ENCODE results near the gene MLN.

MLN gene, protein sequence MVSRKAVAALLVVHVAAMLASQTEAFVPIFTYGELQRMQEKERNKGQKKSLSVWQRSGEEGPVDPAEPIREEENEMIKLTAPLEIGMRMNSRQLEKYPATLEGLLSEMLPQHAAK

DNA sequence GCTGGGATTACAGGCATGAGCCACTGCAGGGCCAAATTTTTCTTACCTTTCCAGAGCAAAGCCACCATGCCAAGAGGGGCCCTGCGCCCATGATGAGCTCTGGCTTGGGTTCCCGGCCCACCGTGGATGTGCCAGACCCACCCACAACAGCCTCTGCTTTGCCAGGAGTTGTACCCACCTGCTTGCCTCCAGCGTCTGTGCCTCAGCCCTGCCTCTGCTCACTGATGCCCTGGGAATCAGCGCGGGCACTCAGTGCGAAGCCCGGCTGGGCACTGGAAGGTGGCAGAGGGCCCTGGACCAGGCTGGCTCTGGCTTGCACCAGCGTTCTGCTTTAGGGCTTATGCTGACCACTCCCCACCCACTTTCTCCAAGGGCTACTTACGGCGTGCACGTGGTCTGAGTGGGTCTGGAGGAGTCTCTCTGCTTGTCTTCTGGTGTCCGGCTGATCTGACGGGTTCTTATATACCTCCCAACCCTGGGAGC, at the start of gene MLN:
TSS of gene MLN (minus strand) at position 433 of the 483 bp plus-strand sequence. CDS start 2,840 bp downstream, outside the sequence.
- Histone ChIP-seq H3K27ac (ENCODE audit: low read depth, low read length) (no peak within 1 kb of the TSS), H3K27me3 (ENCODE audit: control insufficient read depth in 1 of 2, insufficient read depth in 2 of 2, low read length in 2 of 2) (peaks cover 0 to 9% of the 10 kb centered on the region in 2 donors), H3K9me3 (ENCODE audit: low read length) (no peaks in the 10 kb centered on the region), H3K4me3 (ENCODE audit: low read depth in 1 of 2, low read length in 2 of 2) (no peak within 1 kb of the TSS), H3K4me1 (ENCODE audit: insufficient read depth, low read length) (no peaks in the 10 kb centered on the region), H3K36me3 (ENCODE audit: insufficient read depth, low read length) (no peaks in the 10 kb centered on the region), H3K9ac (ENCODE audit: low read length) (no peak within 1 kb of the TSS)

DNA sequence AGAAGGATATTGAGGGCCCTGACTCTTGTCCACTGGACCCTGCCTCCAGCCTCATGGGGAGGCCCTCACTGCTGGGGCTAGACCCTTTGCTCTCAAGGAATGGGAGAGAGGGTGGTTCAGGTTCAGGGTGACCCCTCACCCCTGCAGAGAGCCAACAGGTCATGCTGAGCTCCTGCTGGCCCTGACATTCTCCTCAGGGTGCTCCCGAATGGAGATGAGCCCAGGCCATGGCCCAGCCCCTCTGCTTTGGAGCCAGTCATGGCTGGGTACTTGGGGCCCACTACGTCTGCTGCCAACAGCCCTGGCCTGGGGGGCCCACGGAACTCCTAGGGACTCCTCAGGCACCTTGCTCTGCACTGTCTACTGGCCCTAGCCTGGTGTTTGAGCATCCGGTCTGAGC, 49.2 kb upstream of the MLN start:
- Histone ChIP-seq H3K9me3 (ENCODE audit: low read length) (no peaks in the 10 kb centered on the region), H3K4me1 (ENCODE audit: insufficient read depth, low read length) (peaks cover 8% of the 10 kb centered on the region), H3K9ac (ENCODE audit: low read length) (no peak overlapping the region), H3K27me3 (ENCODE audit: control insufficient read depth in 1 of 2, insufficient read depth in 2 of 2, low read length in 2 of 2) (peaks cover 0 to 35% of the 10 kb centered on the region in 2 donors), H3K36me3 (ENCODE audit: insufficient read depth, low read length) (no peaks in the 10 kb centered on the region), H3K27ac (ENCODE audit: low read depth, low read length) (no peak overlapping the region), H3K4me3 (ENCODE audit: low read depth in 1 of 2, low read length in 2 of 2) (no peak overlapping the region)

DNA sequence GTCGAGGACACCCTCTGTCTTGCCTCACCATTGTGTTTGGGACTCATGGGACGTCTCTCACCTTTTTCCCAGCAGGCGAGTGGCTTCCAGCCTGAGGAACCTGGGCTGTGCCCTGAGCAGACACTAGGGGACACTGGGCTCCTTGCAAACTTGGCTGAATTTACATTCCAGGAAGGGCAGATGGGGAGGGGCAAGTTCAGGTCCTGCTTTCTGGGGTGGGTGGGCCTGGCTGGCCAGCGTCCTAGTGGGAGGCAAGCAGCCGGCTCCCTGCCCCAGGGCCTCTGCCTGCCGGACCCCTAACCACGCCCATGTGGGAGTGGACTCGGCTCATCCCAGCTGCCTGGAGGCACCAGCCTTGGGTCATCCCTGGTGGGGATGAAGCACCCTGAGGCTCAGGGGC, 48.2 kb upstream of the MLN start:
- Histone ChIP-seq H3K4me1 (ENCODE audit: insufficient read depth, low read length) (peaks cover 8% of the 10 kb centered on the region), H3K9ac (ENCODE audit: low read length) (no peak overlapping the region), H3K9me3 (ENCODE audit: low read length) (no peaks in the 10 kb centered on the region), H3K36me3 (ENCODE audit: insufficient read depth, low read length) (no peaks in the 10 kb centered on the region), H3K27me3 (ENCODE audit: control insufficient read depth in 1 of 2, insufficient read depth in 2 of 2, low read length in 2 of 2) (peaks cover 0 to 35% of the 10 kb centered on the region in 2 donors), H3K4me3 (ENCODE audit: low read depth in 1 of 2, low read length in 2 of 2) (no peak overlapping the region), H3K27ac (ENCODE audit: low read depth, low read length) (no peak overlapping the region)

DNA sequence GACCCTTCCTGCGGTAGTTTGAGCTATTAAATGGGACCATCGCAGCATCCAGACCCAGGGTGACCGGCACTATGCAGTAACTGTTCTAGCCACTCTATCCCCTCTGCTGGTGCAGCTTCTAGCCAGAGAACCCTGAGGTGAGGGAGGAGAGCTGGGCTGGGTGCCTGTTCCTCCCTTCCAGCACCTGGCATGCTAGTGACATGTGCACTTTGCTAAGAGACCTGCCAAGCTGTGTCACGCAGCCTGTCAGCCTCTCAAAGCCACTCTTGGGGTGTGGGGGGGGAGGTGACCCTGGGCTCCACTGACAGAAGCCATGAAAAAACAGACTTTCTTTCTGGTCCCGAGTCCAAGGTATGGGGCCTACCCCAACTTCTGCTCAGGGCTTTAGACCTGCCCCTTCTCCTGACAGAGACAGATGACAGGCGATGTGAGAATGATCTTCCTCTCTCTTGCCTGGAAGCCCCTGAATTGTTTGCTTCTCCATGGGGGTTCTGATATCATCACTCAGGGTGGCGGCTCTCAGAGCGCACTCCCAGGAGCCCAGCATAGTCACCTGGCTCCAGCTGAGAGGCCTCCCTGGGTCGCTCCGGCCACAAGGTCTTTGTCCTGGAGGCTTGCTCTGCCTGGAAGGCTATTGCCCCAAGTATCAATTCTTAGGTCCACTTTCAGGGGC, 47.2 kb upstream of the MLN start:
- peaks cover 8% of the 10 kb centered on the region for H3K4me1 ChIP-seq (ENCODE audit: insufficient read depth, low read length)
- no peak overlapping the region for H3K9ac ChIP-seq (ENCODE audit: low read length)
- H3K27me3 ChIP-seq (ENCODE audit: control insufficient read depth in 1 of 2, insufficient read depth in 2 of 2, low read length in 2 of 2), result peaks cover 0 to 35% of the 10 kb centered on the region in 2 donors
- no peak overlapping the region for H3K4me3 ChIP-seq (ENCODE audit: low read depth in 1 of 2, low read length in 2 of 2)
- H3K36me3 ChIP-seq (ENCODE audit: insufficient read depth, low read length), result no peaks in the 10 kb centered on the region
- H3K9me3 ChIP-seq (ENCODE audit: low read length), result no peaks in the 10 kb centered on the region
- no peak overlapping the region for H3K27ac ChIP-seq (ENCODE audit: low read depth, low read length)

DNA sequence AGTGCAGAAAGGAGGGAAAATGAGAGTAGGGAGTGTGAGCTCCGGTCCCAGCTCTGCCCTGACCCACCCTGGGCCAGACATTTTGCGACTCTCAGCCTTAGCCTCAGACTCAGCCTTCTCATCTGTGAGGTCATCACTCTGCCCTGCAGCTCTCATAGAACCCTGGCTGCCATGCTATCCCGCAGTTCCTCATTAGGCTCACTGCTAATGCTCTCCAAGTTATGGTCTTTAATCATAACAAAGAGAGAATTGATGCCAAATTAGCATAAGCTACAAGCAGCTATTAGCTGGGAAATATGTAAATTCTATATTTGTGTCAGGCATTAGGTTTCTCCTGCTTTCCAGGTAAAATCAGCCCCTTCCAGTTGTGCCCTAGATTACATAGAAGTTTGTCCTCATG, 46.5 kb upstream of the MLN start:
- peaks cover 8% of the 10 kb centered on the region for H3K4me1 ChIP-seq (ENCODE audit: insufficient read depth, low read length)
- H3K9me3 ChIP-seq (ENCODE audit: low read length), result no peaks in the 10 kb centered on the region
- peaks cover 0 to 33% of the 10 kb centered on the region in 2 donors for H3K27me3 ChIP-seq (ENCODE audit: control insufficient read depth in 1 of 2, insufficient read depth in 2 of 2, low read length in 2 of 2)
- no peak overlapping the region for H3K4me3 ChIP-seq (ENCODE audit: low read depth in 1 of 2, low read length in 2 of 2)
- H3K9ac ChIP-seq (ENCODE audit: low read length), result no peak overlapping the region
- no peak overlapping the region for H3K27ac ChIP-seq (ENCODE audit: low read depth, low read length)
- H3K36me3 ChIP-seq (ENCODE audit: insufficient read depth, low read length), result no peaks in the 10 kb centered on the region

DNA sequence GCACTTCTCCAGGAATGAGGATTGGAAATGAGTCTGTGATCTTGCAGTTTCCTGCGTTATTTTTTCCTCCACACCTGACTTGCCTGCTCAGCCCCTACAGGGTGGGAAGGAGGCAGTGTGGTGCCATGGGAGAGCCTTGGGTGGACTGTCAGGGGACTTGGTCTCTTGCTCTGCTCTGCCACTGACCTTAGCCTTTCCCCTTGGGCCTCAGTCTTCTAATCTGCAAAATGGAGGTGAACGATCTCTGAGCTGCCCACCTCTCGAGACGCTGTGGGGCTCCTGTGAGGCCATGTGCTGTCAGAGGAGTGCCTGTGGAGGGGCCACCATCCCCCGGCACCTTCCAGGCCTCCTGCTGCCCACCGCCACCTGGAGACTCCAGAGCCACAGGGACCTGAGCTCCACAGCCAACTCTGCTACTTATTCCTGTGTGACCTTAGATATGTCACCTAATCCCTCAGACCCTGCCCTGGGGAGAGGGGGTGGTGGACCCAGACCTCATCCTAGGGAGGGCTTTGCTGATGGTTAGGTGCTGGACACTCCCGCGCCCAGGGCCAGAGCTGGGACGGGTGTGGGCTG, 45.8 kb upstream of the MLN start:
- Histone ChIP-seq H3K36me3 (ENCODE audit: insufficient read depth, low read length) (no peaks in the 10 kb centered on the region), H3K27ac (ENCODE audit: low read depth, low read length) (no peak overlapping the region), H3K4me3 (ENCODE audit: low read depth in 1 of 2, low read length in 2 of 2) (no peak overlapping the region), H3K27me3 (ENCODE audit: control insufficient read depth in 1 of 2, insufficient read depth in 2 of 2, low read length in 2 of 2) (peaks cover 0 to 27% of the 10 kb centered on the region in 2 donors), H3K4me1 (ENCODE audit: insufficient read depth, low read length) (peaks cover 4% of the 10 kb centered on the region), H3K9ac (ENCODE audit: low read length) (no peak overlapping the region), H3K9me3 (ENCODE audit: low read length) (no peaks in the 10 kb centered on the region)

DNA sequence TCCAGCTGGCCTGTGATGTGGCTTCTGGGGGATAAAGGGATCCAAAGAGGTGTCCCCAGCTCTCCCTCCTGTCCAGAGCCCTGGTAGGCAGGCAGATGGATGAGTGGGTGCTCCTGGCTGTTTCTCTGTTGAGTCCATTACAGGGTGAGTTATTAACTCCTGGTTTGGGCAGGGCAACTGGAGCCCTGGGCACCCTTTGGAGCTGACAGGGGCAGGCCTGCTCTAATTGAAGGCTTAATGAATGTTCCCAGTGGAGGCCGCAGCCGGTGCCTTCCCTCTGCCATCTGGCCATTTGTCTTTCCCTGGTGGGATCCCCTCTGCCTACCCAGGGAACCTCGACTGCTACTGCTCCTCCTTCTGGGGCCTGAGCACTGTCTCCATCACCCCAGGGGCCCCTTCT, 44.7 kb upstream of the MLN start:
- Histone ChIP-seq H3K27me3 (ENCODE audit: control insufficient read depth in 1 of 2, insufficient read depth in 2 of 2, low read length in 2 of 2) (peaks cover 0 to 16% of the 10 kb centered on the region in 2 donors), H3K4me1 (ENCODE audit: insufficient read depth, low read length) (no peaks in the 10 kb centered on the region), H3K36me3 (ENCODE audit: insufficient read depth, low read length) (no peaks in the 10 kb centered on the region)

DNA sequence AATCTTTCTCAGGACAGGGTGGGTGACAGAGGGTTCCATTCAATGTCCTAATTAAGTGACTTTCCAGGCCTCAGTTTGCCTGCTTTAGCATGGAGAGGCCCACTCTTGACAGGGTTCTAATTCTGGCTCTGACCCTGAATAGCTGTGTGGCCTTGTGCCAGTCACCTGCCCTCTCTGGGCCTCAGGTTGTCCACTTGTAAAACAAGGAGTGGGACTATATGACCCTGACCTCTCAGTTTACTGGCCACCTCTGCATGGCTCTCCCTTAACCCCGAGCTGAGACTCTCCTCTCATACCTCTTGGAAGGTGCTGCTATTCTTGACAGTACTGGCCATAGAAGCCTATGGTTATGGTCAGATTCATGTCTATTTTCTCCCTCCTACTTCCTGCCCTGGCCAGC, 44.1 kb upstream of the MLN start:
- Histone ChIP-seq H3K4me3 (ENCODE audit: low read depth in 1 of 2, low read length in 2 of 2) (no peak overlapping the region), H3K36me3 (ENCODE audit: insufficient read depth, low read length) (no peaks in the 10 kb centered on the region), H3K9ac (ENCODE audit: low read length) (no peak overlapping the region), H3K4me1 (ENCODE audit: insufficient read depth, low read length) (no peaks in the 10 kb centered on the region), H3K9me3 (ENCODE audit: low read length) (no peaks in the 10 kb centered on the region), H3K27ac (ENCODE audit: low read depth, low read length) (no peak overlapping the region), H3K27me3 (ENCODE audit: control insufficient read depth in 1 of 2, insufficient read depth in 2 of 2, low read length in 2 of 2) (peaks cover 0 to 10% of the 10 kb centered on the region in 2 donors)

More for the DNA sequence above, 44.7 kb upstream of the MLN start:
- H3K27ac ChIP-seq (ENCODE audit: low read depth, low read length), result no peak overlapping the region
- H3K9ac ChIP-seq (ENCODE audit: low read length), result no peak overlapping the region
- no peak overlapping the region for H3K4me3 ChIP-seq (ENCODE audit: low read depth in 1 of 2, low read length in 2 of 2)
- H3K9me3 ChIP-seq (ENCODE audit: low read length), result no peaks in the 10 kb centered on the region

DNA sequence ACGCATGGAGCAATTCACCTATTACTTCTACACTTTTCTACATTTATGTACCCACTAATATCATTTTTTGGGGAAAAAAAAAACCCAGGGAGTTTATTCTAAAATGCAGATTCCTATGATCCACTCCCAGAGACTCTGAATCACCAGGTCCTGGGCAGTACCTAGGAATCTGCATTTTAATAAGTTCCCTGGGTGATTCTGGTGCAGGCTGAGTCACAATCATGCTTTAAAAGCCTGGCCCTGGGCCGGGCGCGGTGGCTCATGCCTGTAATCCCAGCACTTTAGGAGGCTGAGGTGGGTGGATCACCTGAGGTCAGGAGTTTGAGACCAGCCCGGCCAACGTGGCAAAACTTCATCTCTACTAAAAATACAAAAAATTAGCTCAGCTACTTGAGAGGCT, 43.3 kb upstream of the MLN start:
- Histone ChIP-seq H3K9me3 (ENCODE audit: low read length) (no peaks in the 10 kb centered on the region), H3K4me3 (ENCODE audit: low read depth in 1 of 2, low read length in 2 of 2) (no peak overlapping the region), H3K27me3 (ENCODE audit: control insufficient read depth in 1 of 2, insufficient read depth in 2 of 2, low read length in 2 of 2) (peaks cover 0 to 9% of the 10 kb centered on the region in 2 donors), H3K4me1 (ENCODE audit: insufficient read depth, low read length) (no peaks in the 10 kb centered on the region), H3K27ac (ENCODE audit: low read depth, low read length) (no peak overlapping the region), H3K9ac (ENCODE audit: low read length) (no peak overlapping the region), H3K36me3 (ENCODE audit: insufficient read depth, low read length) (no peaks in the 10 kb centered on the region)

DNA sequence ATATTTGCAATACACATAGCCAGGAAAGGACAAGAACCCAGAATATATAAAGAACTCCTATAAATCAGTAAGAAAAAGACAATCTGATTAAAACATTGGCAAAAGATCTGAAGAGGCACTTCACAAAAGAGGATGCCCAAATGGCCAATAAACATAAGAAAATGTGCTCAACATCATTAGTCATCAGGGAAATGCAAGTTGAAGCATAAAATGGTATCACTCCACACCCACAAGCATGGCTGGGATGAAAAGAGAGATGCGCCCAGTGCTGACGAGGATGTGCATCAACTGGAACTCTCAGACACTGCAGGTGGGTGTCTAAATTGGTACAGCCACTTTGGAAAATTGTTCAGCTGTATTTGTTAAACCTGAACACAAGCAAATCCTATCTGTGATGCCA, 42.4 kb upstream of the MLN start:
- H3K27ac ChIP-seq (ENCODE audit: low read depth, low read length), result no peak overlapping the region
- no peaks in the 10 kb centered on the region for H3K9me3 ChIP-seq (ENCODE audit: low read length)
- no peak overlapping the region for H3K4me3 ChIP-seq (ENCODE audit: low read depth in 1 of 2, low read length in 2 of 2)
- H3K27me3 ChIP-seq (ENCODE audit: control insufficient read depth in 1 of 2, insufficient read depth in 2 of 2, low read length in 2 of 2), result peaks cover 0 to 7% of the 10 kb centered on the region in 2 donors
- H3K36me3 ChIP-seq (ENCODE audit: insufficient read depth, low read length), result no peaks in the 10 kb centered on the region
- H3K9ac ChIP-seq (ENCODE audit: low read length), result no peak overlapping the region
- no peaks in the 10 kb centered on the region for H3K4me1 ChIP-seq (ENCODE audit: insufficient read depth, low read length)

DNA sequence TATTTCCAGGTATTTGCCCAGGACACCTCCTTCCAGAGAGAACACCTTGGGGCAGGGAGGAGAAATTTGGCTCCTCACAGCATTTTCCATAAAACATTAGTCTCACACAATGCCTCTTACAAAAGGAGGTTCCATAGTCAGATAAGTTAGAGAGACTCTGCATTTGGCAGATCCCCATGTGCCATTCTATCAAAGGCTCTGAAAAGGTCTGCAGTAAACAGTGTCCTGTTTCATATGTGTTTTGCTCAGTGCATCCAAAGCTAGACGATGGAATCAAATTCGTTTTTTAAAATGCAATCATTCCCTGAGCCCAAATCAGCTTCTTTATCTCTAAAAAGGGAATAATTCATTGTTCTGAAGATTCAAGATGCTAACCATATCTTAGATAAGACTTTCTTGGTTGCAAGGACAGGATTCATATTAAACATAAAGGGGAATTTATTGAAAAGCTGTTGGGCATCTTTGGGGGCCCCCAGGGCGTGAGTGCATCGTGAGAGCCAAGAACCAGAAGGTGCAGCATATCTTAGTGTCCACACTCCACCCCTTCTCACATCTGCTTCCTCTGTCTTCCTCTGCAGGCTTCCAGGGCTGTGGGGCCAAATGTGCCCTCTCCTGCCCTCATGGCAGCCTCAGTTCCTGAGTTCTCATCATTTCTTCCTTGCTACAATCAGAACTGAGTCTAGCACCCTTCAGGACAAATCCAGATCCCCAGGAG, 41.4 kb upstream of the MLN start:
- H3K27me3 ChIP-seq (ENCODE audit: control insufficient read depth in 1 of 2, insufficient read depth in 2 of 2, low read length in 2 of 2), result no peaks in the 10 kb centered on the region
- H3K4me1 ChIP-seq (ENCODE audit: insufficient read depth, low read length), result peaks cover 5% of the 10 kb centered on the region
- no peak overlapping the region for H3K9ac ChIP-seq (ENCODE audit: low read length)
- H3K9me3 ChIP-seq (ENCODE audit: low read length), result no peaks in the 10 kb centered on the region
- H3K27ac ChIP-seq (ENCODE audit: low read depth, low read length), result no peak overlapping the region
- H3K4me3 ChIP-seq (ENCODE audit: low read depth in 1 of 2, low read length in 2 of 2), result no peak overlapping the region
- H3K36me3 ChIP-seq (ENCODE audit: insufficient read depth, low read length), result no peaks in the 10 kb centered on the region

All from muscle layer of colon (tissue), 2 donors.